Endothelial cell of umbilical vein (primary cell): Measurements from ENCODE around the gene SPSB1. TPM values are rescaled to one million over a fixed set of nuclear protein-coding genes. Genes with fewer than 3 reads are reported as not detected.

Experiments used
- BruUV-seq: library from RNA; stranded (reverse); fragments of 400-500 nt; replicated peaks from 2 replicates; lab custom pipeline; 2021; lab: Mats Ljungman, UMichigan
- CTCF ChIA-PET: fragments of 300-600, 350-600 bp; sonication (Branson Sonifier 250); formaldehyde crosslinking; loops from one replicate; lab custom pipeline; 2021; ENCODE audit warnings: antibody characterized with exemption, inconsistent platforms; lab: Charles Lee
- POLR2A ChIA-PET: fragments of 300-600, 350-600 bp; sonication (Branson Sonifier 250); formaldehyde crosslinking; loops from one replicate; lab custom pipeline; 2021; ENCODE audit warnings: antibody characterized with exemption, inconsistent platforms; lab: Charles Lee
- DNase-seq: peaks from one replicate; pipeline ENCODE4 v3.0.0-alpha.2; 2011; ENCODE audit warnings: low read depth, low spot score
- FAIRE-seq: peaks from 2 replicates; lab custom pipeline; 2011; peaks lifted over from hg19 to GRCh38; lab: Jason Lieb, UNC
- H2AFZ ChIP-seq: 2 replicates; pipeline ENCODE4 v1.6.0; 2012; ENCODE audit warnings: low read depth, low read length, control low read depth, inconsistent platforms
- H3K27ac ChIP-seq: 2 replicates; pipeline ENCODE4 v1.5.1; 2011; ENCODE audit warnings: low read depth, mild to moderate bottlenecking, control low read depth, low read length, moderate library complexity; ENCODE audit not compliant: insufficient read depth
- H3K27me3 ChIP-seq, 2 experiments: 2 replicates each; pipeline versions ENCODE4 v1.6.0 to v1.6.1; 2011; ENCODE audit warnings: low read length in 2 of 2, mixed read lengths in 1 of 2; ENCODE audit not compliant: control insufficient read depth in 2 of 2, insufficient read depth in 2 of 2
- H3K36me3 ChIP-seq, 2 experiments: 2 replicates in 1 of 2; 3 replicates in 1 of 2; pipeline ENCODE4 v1.5.1; 2011; ENCODE audit warnings: low read length in 2 of 2, mild to moderate bottlenecking in 1 of 2, moderate library complexity in 1 of 2; ENCODE audit not compliant: control insufficient read depth in 2 of 2, insufficient read depth in 2 of 2; ENCODE audit errors: extremely low read depth in 1 of 2
- H3K4me1 ChIP-seq: 3 replicates; pipeline ENCODE4 v1.5.1; 2011; ENCODE audit warnings: mild to moderate bottlenecking, low read length; ENCODE audit not compliant: control insufficient read depth, insufficient read depth; ENCODE audit errors: extremely low read depth
- H3K4me2 ChIP-seq: 2 replicates; pipeline ENCODE4 v1.6.1; 2011; ENCODE audit warnings: low read length, control low read depth, mixed read lengths; ENCODE audit not compliant: insufficient read depth
- H3K4me3 ChIP-seq, 3 experiments: fragments of 200-600 bp in 1 of 3; sonication (generic), shearing (Covaris generic) in 1 of 3; replicated peaks in 1 of 3; 2 replicates each; pipeline ENCODE4 v1.5.1; 2011 to 2016; ENCODE audit warnings: control low read depth in 3 of 3, low read length in 3 of 3, mild to moderate bottlenecking in 2 of 3, inconsistent platforms in 1 of 3, low read depth in 1 of 3, moderate library complexity in 1 of 3; ENCODE audit not compliant: insufficient read depth in 1 of 3
- H3K79me2 ChIP-seq: 2 replicates; pipeline ENCODE4 v1.6.0; 2012; ENCODE audit warnings: low read length, inconsistent platforms; ENCODE audit not compliant: control insufficient read depth, insufficient read depth
- H3K9ac ChIP-seq: replicated peaks from 2 replicates; pipeline ENCODE3; 2011; ENCODE audit warnings: low read length, control low read depth; ENCODE audit not compliant: insufficient read depth; ENCODE audit errors: extremely low read depth
- H3K9me1 ChIP-seq: replicated peaks from 3 replicates; pipeline ENCODE4 v1.6.0; 2011; ENCODE audit warnings: mild to moderate bottlenecking, low read length; ENCODE audit not compliant: control insufficient read depth, insufficient read depth; ENCODE audit errors: extremely low read depth
- H3K9me3 ChIP-seq: replicated peaks from 2 replicates; pipeline ENCODE4 v1.5.1; 2012; ENCODE audit warnings: low read length, inconsistent platforms; ENCODE audit not compliant: control insufficient read depth, insufficient read depth
- H4K20me1 ChIP-seq: replicated peaks from 2 replicates; pipeline ENCODE3; 2011; ENCODE audit warnings: mild to moderate bottlenecking, low read length; ENCODE audit not compliant: control insufficient read depth, insufficient read depth; ENCODE audit errors: extremely low read depth
- EZH2 ChIP-seq: IDR thresholded peaks from 2 replicates; pipeline ENCODE4 v1.6.1; 2012; ENCODE audit warnings: borderline replicate concordance, low read depth, mild to moderate bottlenecking, moderate library complexity, low read length, inconsistent platforms; ENCODE audit not compliant: severe bottlenecking
- FOS ChIP-seq: IDR thresholded peaks from 2 replicates; pipeline ENCODE4 v1.6.1; 2011; ENCODE audit warnings: mild to moderate bottlenecking, low read length, moderate library complexity, borderline replicate concordance; ENCODE audit not compliant: insufficient read depth
- GATA2 ChIP-seq: IDR thresholded peaks from 2 replicates; pipeline ENCODE4 v1.7.0; 2011; ENCODE audit warnings: low read depth, mild to moderate bottlenecking, moderate library complexity, mixed read lengths, low read length; ENCODE audit not compliant: insufficient read length, insufficient read depth
- JUN ChIP-seq: IDR thresholded peaks from 2 replicates; pipeline ENCODE4 v1.6.1; 2011; ENCODE audit warnings: borderline replicate concordance, low read depth; ENCODE audit not compliant: insufficient read length, insufficient read depth
- MYC ChIP-seq: IDR thresholded peaks from one replicate; pipeline ENCODE4 v1.6.1; 2011; ENCODE audit warnings: mild to moderate bottlenecking, low read depth, low read length
- POLR2A ChIP-seq: IDR thresholded peaks from 2 replicates; pipeline ENCODE4 v1.6.1; 2012; ENCODE audit warnings: low read depth, mild to moderate bottlenecking, control low read depth, low read length
- POLR2AphosphoS5 ChIP-seq: IDR thresholded peaks from 2 replicates; pipeline ENCODE4 v1.6.1; 2012; ENCODE audit warnings: low read depth, mild to moderate bottlenecking, control low read depth, low read length, moderate library complexity; ENCODE audit not compliant: insufficient read depth
- dilution Hi-C: fragments of 300-500 bp; cut with MboI; formaldehyde crosslinking; loops from one replicate; pipeline ENCODE4 v1.15.0; 2019; ENCODE audit warnings: low sequenced_read_pairs; ENCODE audit not compliant: extremely low pct_ligation_motif_present
- intact Hi-C: fragments of 100-400 bp; cut with micrococcal nuclease; formaldehyde crosslinking; loops from one replicate; pipeline ENCODE4 v1.10.0; 2022
- polyA plus RNA-seq, 4 experiments: library from polyadenylated mRNA; depleted of rRNA in 3 of 4; stranded (reverse) in 3 of 4; unstranded in 1 of 4; fragments of >200 nt; gene quantifications; 2 replicates each; pipeline versions ENCODE4 v1.2.1 to v1.2.3, GENCODE V29; 2011 to 2012; ENCODE audit warnings: missing spikeins in 1 of 4
- total RNA-seq: library from RNA; stranded (reverse); gene quantifications from 2 replicates; pipeline ENCODE4 v1.2.3, GENCODE V29; 2021
- TF ChIP-seq, protein P1 (sequence below), 2 donors: IDR thresholded peaks; 1 replicate in 1 of 2; 2 replicates in 1 of 2; pipeline ENCODE4 v1.5.1; 2011; ENCODE audit warnings: low read length in 2 of 2, mild to moderate bottlenecking in 2 of 2, moderate library complexity in 2 of 2, control low read depth in 1 of 2, inconsistent platforms in 1 of 2, low read depth in 1 of 2; ENCODE audit not compliant: insufficient read depth in 1 of 2; ENCODE audit errors: extremely low read depth in 1 of 2
- TF ChIP-seq, protein P2 (sequence below): IDR thresholded peaks from 2 replicates; pipeline ENCODE4 v1.6.1; 2011; ENCODE audit not compliant: insufficient read depth, insufficient read length

The SPSB1 gene
- total and polyA plus RNA-seq, 2 donors (not counting 3 experiments of a cell fraction or from before 2014, with no cell fraction given): 41.9 to 61.2 TPM

DNA sequence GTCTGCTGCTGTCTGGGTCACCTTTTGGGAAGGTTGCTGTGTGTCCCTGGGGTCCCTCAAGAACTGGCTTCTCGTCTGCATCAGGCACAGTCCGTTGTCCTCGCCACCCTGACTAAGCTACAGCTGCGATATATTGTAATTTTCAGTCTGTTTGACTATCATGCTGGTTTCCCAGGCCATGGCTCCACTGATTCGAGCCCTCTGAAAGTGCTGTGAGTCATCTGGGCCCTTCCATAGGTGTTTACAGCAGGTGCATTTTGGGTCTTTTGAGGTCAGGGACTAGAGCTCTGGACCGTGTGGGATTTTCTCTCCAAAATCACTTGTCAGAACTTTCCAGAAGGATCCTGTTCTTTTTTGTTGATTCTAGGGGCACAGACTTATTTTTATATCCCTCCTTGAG lies 52.8 kb downstream of the SPSB1 start:
- CTCF ChIA-PET: no interaction called here
- peaks cover 2 to 16% of the 10 kb centered on the region in 2 experiments for H3K36me3 ChIP-seq
- no peak for TF ChIP-seq POLR2AphosphoS5
- TF ChIP-seq POLR2A: no peak
- TF ChIP-seq, protein P1, sequence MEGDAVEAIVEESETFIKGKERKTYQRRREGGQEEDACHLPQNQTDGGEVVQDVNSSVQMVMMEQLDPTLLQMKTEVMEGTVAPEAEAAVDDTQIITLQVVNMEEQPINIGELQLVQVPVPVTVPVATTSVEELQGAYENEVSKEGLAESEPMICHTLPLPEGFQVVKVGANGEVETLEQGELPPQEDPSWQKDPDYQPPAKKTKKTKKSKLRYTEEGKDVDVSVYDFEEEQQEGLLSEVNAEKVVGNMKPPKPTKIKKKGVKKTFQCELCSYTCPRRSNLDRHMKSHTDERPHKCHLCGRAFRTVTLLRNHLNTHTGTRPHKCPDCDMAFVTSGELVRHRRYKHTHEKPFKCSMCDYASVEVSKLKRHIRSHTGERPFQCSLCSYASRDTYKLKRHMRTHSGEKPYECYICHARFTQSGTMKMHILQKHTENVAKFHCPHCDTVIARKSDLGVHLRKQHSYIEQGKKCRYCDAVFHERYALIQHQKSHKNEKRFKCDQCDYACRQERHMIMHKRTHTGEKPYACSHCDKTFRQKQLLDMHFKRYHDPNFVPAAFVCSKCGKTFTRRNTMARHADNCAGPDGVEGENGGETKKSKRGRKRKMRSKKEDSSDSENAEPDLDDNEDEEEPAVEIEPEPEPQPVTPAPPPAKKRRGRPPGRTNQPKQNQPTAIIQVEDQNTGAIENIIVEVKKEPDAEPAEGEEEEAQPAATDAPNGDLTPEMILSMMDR (IDR thresholded peaks at IDR 0.05; ENCODE audit: extremely low read depth in 1 of 2, insufficient read depth in 1 of 2, low read depth in 1 of 2, low read length in 2 of 2): no peak
- no peak for TF ChIP-seq JUN
- no peak for TF ChIP-seq EZH2
- no peak for TF ChIP-seq FOS
- TF ChIP-seq, protein P2, sequence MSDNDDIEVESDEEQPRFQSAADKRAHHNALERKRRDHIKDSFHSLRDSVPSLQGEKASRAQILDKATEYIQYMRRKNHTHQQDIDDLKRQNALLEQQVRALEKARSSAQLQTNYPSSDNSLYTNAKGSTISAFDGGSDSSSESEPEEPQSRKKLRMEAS: no peak
- TF ChIP-seq MYC: no peak
- no peak for TF ChIP-seq GATA2

More for the DNA sequence above, 52.8 kb downstream of the SPSB1 start:
- no peaks in the 10 kb centered on the region for H3K9me1 ChIP-seq
- POLR2A ChIA-PET: no interaction called here
- H3K79me2 ChIP-seq: peaks cover 92% of the 10 kb centered on the region
- no peaks in the 10 kb centered on the region for H4K20me1 ChIP-seq
- BruUV-seq: no TSS peak
- FAIRE-seq: no peak
- H2AFZ ChIP-seq: no peak overlapping the region
- H3K4me3 ChIP-seq: no peak overlapping the region
- H3K4me1 ChIP-seq: peaks cover 10% of the 10 kb centered on the region
- no peak overlapping the region for H3K27ac ChIP-seq
- intact Hi-C loops (no loop called here), dilution Hi-C loops (no loop called here)
- no peaks in the 10 kb centered on the region for H3K9me3 ChIP-seq
- no peaks in the 10 kb centered on the region for H3K27me3 ChIP-seq
- no peak for DNase-seq
- no peak overlapping the region for H3K4me2 ChIP-seq
- no peak overlapping the region for H3K9ac ChIP-seq
